IMR-90 (cell line): ENCODE results near the gene S100A13. TPM values are rescaled to one million over a fixed set of nuclear protein-coding genes. Genes with fewer than 3 reads are reported as not detected.

Experiments used
- ATAC-seq: fragments of 200-7000 bp; cut with Tn5 transposase; 2 replicates; pipeline ENCODE4 v1.9.1; 2020; ENCODE audit warnings: low read depth, mild to moderate bottlenecking, moderate library complexity
- BruUV-seq: library from RNA; stranded (reverse); fragments of 400-500 nt; replicated peaks from 2 replicates; lab custom pipeline; 2021; lab: Mats Ljungman, UMichigan
- CTCF ChIA-PET: fragments of 300-600 bp; formaldehyde crosslinking; extraction: SDS; loops from one replicate; lab custom pipeline; 2021; ENCODE audit warnings: antibody characterized with exemption; lab: Yijun Ruan, JAX
- POLR2A ChIA-PET: fragments of 300-600 bp; sonication (Branson Sonifier 250); formaldehyde crosslinking; loops from one replicate; lab custom pipeline; 2022; ENCODE audit warnings: antibody characterized with exemption; ENCODE audit not compliant: unreplicated experiment; lab: Charles Lee
- DNase-seq: peaks from one replicate; pipeline ENCODE4 v3.0.0; 2013
- H2AFZ ChIP-seq: replicated peaks from 2 replicates; pipeline ENCODE3; 2013; ENCODE audit warnings: low read length, mild to moderate bottlenecking; ENCODE audit not compliant: poor library complexity
- H2AK5ac ChIP-seq: 2 replicates; pipeline ENCODE4 v1.6.1; 2013; ENCODE audit warnings: low read depth, low read length, inconsistent platforms
- H2AK9ac ChIP-seq: replicated peaks from 2 replicates; pipeline ENCODE3; 2013; ENCODE audit warnings: mild to moderate bottlenecking, low read depth, low read length, moderate library complexity; ENCODE audit not compliant: poor library complexity
- H2BK120ac ChIP-seq: 2 replicates; pipeline ENCODE4 v1.6.1; 2013; ENCODE audit warnings: low read depth, low read length, inconsistent platforms
- H2BK15ac ChIP-seq: 3 replicates; pipeline ENCODE4 v1.6.1; 2013; ENCODE audit warnings: low read depth, low read length, inconsistent platforms
- H2BK20ac ChIP-seq: 2 replicates; pipeline ENCODE4 v1.6.1; 2013; ENCODE audit warnings: low read depth, mild to moderate bottlenecking, inconsistent platforms, low read length, moderate library complexity
- H2BK5ac ChIP-seq: 2 replicates; pipeline ENCODE4 v1.6.1; 2013; ENCODE audit warnings: mild to moderate bottlenecking, low read depth, low read length, inconsistent platforms; ENCODE audit not compliant: poor library complexity, severe bottlenecking
- H3K14ac ChIP-seq: replicated peaks from 2 replicates; pipeline ENCODE4 v1.6.1; 2013; ENCODE audit warnings: low read depth, low read length, inconsistent platforms
- H3K18ac ChIP-seq: 2 replicates; pipeline ENCODE4 v1.6.1; 2013; ENCODE audit warnings: low read depth, low read length, control low read depth
- H3K23ac ChIP-seq: 2 replicates; pipeline ENCODE4 v1.6.1; 2013; ENCODE audit warnings: low read depth, low read length, inconsistent platforms
- H3K27ac ChIP-seq: 2 replicates; pipeline ENCODE4 v1.5.1; 2013; ENCODE audit warnings: mild to moderate bottlenecking, control low read depth, low read length; ENCODE audit not compliant: insufficient read depth
- H3K27me3 ChIP-seq: 2 replicates; pipeline ENCODE4 v1.6.1; 2013; ENCODE audit warnings: low read length; ENCODE audit not compliant: control insufficient read depth, insufficient read depth
- H3K36me3 ChIP-seq: 2 replicates; pipeline ENCODE4 v1.6.1; 2013; ENCODE audit warnings: low read length, mixed read lengths; ENCODE audit not compliant: control insufficient read depth, insufficient read depth
- H3K4ac ChIP-seq: 2 replicates; pipeline ENCODE4 v1.6.1; 2013; ENCODE audit warnings: low read depth, low read length, inconsistent platforms
- H3K4me1 ChIP-seq: 2 replicates; pipeline ENCODE4 v1.6.1; 2013; ENCODE audit warnings: low read length, mixed read lengths; ENCODE audit not compliant: control insufficient read depth, insufficient read depth
- H3K4me2 ChIP-seq: 2 replicates; pipeline ENCODE4 v1.6.1; 2013; ENCODE audit warnings: low read depth, mild to moderate bottlenecking, control low read depth, low read length, moderate library complexity
- H3K4me3 ChIP-seq: 2 replicates; pipeline ENCODE4 v1.5.1; 2013; ENCODE audit warnings: low read depth, mild to moderate bottlenecking, control low read depth, low read length, moderate library complexity; ENCODE audit not compliant: insufficient read depth
- H3K56ac ChIP-seq: 2 replicates; pipeline ENCODE4 v1.6.1; 2013; ENCODE audit warnings: low read length, inconsistent platforms; ENCODE audit not compliant: insufficient read depth; ENCODE audit errors: extremely low read depth
- H3K79me1 ChIP-seq, 2 experiments: 2 replicates each; pipeline ENCODE4 v1.6.1; 2013; ENCODE audit warnings: low read length in 2 of 2, inconsistent platforms in 1 of 2, low read depth in 1 of 2
- H3K9ac ChIP-seq: 2 replicates; pipeline ENCODE4 v1.6.1; 2013; ENCODE audit warnings: low read depth, low read length, control low read depth
- H3K9me1 ChIP-seq: 2 replicates; pipeline ENCODE4 v1.6.1; 2013; ENCODE audit warnings: low read length, inconsistent platforms; ENCODE audit not compliant: insufficient read depth
- H3K9me3 ChIP-seq: 2 replicates; pipeline ENCODE4 v1.6.1; 2013; ENCODE audit warnings: low read length; ENCODE audit not compliant: control insufficient read depth, insufficient read depth
- H4K20me1 ChIP-seq: 2 replicates; pipeline ENCODE4 v1.6.1; 2013; ENCODE audit warnings: low read length, inconsistent platforms; ENCODE audit not compliant: insufficient read depth
- H4K5ac ChIP-seq: 2 replicates; pipeline ENCODE4 v1.6.1; 2013; ENCODE audit warnings: mild to moderate bottlenecking, low read depth, low read length, control low read depth
- H4K8ac ChIP-seq, 2 experiments: 2 replicates each; pipeline ENCODE4 v1.6.1; 2013; ENCODE audit warnings: low read depth in 2 of 2, low read length in 2 of 2, control low read depth in 1 of 2, inconsistent platforms in 1 of 2
- H4K91ac ChIP-seq: 2 replicates; pipeline ENCODE4 v1.6.1; 2013; ENCODE audit warnings: low read depth, low read length, inconsistent platforms; ENCODE audit not compliant: insufficient read depth
- CEBPB ChIP-seq: IDR thresholded peaks from 2 replicates; pipeline ENCODE4 v1.6.1; 2012; ENCODE audit warnings: low read depth, low read length, improper control_type of control experiment
- CTCF ChIP-seq: conservative IDR thresholded peaks from 2 replicates; pipeline ENCODE4 v1.5.1; 2012; ENCODE audit warnings: mild to moderate bottlenecking, low read depth, low read length, improper control_type of control experiment
- MAZ ChIP-seq: IDR thresholded peaks from 2 replicates; pipeline ENCODE4 v1.6.1; 2012; ENCODE audit warnings: low read depth, mild to moderate bottlenecking, low read length, improper control_type of control experiment, moderate library complexity, borderline replicate concordance
- WGBS, 2 experiments: methylation state at CpG; one replicate each; pipeline versions ENCODE4 v1.1.5 to v1.1.7; 2013; ENCODE audit warnings: missing lambda C conversion rate in 2 of 2; ENCODE audit not compliant: insufficient read length in 1 of 2; ENCODE audit errors: extremely low coverage in 2 of 2; 5-methylcytosine and 5-hydroxymethylcytosine counted together
- dilution Hi-C: fragments of 300-500 bp; cut with HindIII; formaldehyde crosslinking; loops from one replicate; pipeline ENCODE4 v1.14.3; 2018; ENCODE audit warnings: low sequenced_read_pairs; ENCODE audit not compliant: unreplicated experiment
- in situ Hi-C: fragments of 300-500 bp; cut with MboI; formaldehyde crosslinking; loops from 3 replicates; pipeline ENCODE4 v1.14.3; 2019; ENCODE audit warnings: low sequenced_read_pairs, inconsistent platforms, mixed read lengths
- intact Hi-C: fragments of 100-400 bp; cut with micrococcal nuclease; formaldehyde crosslinking; loops from 2 replicates; pipeline ENCODE4 v1.10.0; 2022
- polyA plus RNA-seq, 3 experiments: library from polyadenylated mRNA; depleted of rRNA; stranded (reverse); fragments of >200 nt; gene quantifications; 2 replicates each; pipeline ENCODE4 v1.2.3, GENCODE V29; 2012; ENCODE audit warnings: low replicate concordance in 1 of 3
- total RNA-seq: library from RNA; depleted of rRNA; stranded (reverse); fragments of >200 nt; gene quantifications from 2 replicates; pipeline ENCODE4 v1.2.3, GENCODE V29; 2012

The S100A13 gene
- total and polyA plus RNA-seq, 2 of the 4 experiments (the other 2 are of a cell fraction): 122 to 468 TPM

GRCh38 chr1:153586347-153586746 is 41.0 kb downstream of the S100A13 start:
- Histone ChIP-seq H3K4me2 (no peak overlapping the region), H3K79me1 (no peaks in the 10 kb centered on the region), H3K9me3 (no peaks in the 10 kb centered on the region), H3K9ac (no peak overlapping the region), H3K9me1 (no peaks in the 10 kb centered on the region), H2AK5ac (no peak overlapping the region), H4K8ac (no peak overlapping the region), H2AFZ (no peak overlapping the region), H3K18ac (no peak overlapping the region), H3K4ac (no peak overlapping the region), H3K56ac (no peak overlapping the region), H4K20me1 (no peaks in the 10 kb centered on the region), H3K27ac (no peak overlapping the region), H3K23ac (no peak overlapping the region), H2AK9ac (no peak overlapping the region), H3K36me3 (no peaks in the 10 kb centered on the region), H3K4me3 (no peak overlapping the region), H2BK20ac (no peak overlapping the region), H2BK15ac (no peak overlapping the region), H2BK120ac (no peak overlapping the region), H3K4me1 (peaks cover 2% of the 10 kb centered on the region; the same call in 1 of the 2 replicates), H3K27me3 (no peaks in the 10 kb centered on the region), H2BK5ac (no peak overlapping the region), H4K91ac (no peak overlapping the region), H3K14ac (no peak overlapping the region), H4K5ac (no peak overlapping the region)
- ChIA-PET POLR2A (no interaction called here), CTCF (interaction anchor here (0.6 kb wide), 1 partner anchor 34 kb away, joined by 5 read pairs; no protein-coding TSS in a partner anchor)
- intact Hi-C loops (no loop called here), dilution Hi-C loops (no loop called here), in situ Hi-C loops (no loop called here)
- TF ChIP-seq CTCF: no peak
- no peak for TF ChIP-seq MAZ
- TF ChIP-seq CEBPB: no peak
- no TSS peak for BruUV-seq
- DNase-seq (no peak), ATAC-seq (no peak)
- no CpG with 5 or more reads among the region's 1 CpG for WGBS, 2 experiments
